H54 (cell line): ENCODE measurements around the gene EPS8L1.
A peak's percentile ranks its signal among the peaks of the same experiment; 100 is the strongest.

ENCODE experiments used
- DNase-seq: peaks from one replicate; pipeline ENCODE4 v3.0.0; 2011; ENCODE audit warnings: low spot score, mixed read lengths; ENCODE audit not compliant: insufficient read length
- FAIRE-seq: peaks from 3 replicates; lab custom pipeline; 2011; peaks lifted over from hg19 to GRCh38; lab: Jason Lieb, UNC
- POLR2A ChIP-seq: IDR thresholded peaks from 2 replicates; pipeline ENCODE4 v1.6.1; 2011; ENCODE audit warnings: low read depth, mild to moderate bottlenecking, low read length

The EPS8L1 gene

DNA sequence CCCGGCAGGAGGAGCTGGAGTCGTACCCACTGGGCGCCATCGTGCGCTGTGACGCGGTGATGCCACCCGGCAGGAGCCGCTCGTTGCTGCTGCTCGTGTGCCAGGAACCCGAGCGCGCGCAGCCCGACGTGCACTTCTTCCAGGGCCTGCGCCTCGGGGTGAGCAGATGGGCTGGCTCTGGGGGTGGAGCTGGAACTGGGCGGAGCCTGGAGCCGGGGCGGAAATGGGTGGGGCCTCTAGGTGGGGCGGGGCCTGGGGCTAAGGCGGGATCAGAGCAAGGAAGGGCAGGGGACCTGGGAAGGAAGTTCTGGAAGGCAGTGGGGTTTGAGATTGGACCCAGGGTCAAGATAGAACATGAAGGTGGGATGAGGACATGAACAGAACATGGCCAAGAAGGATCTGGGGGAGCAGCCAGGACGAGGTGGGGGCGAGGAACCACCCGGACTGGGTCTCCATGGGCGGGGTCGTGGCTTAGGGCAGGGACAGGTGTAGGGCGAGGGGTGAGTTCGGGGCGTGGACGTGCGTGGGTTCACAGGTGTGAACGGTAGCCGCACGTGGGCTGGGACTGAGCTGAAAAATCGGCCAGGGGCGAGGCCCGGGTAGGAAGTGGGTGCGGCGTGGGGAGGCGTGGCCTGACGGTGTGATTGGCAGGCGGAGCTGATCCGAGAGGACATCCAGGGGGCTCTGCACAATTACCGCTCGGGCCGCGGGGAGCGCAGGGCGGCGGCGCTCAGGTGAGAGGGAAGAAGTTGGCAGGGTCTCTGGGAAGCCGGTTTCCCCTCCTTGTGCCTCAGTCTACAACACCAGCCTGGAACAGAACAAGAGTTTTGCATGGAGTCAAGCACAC lies 4.7 kb downstream of the EPS8L1 start:
- peak; percentile 96 for DNase-seq
- TF ChIP-seq POLR2A = 0 out of 2 replicates have a peak, but pooled peaks have one; percentile 1
- no peak for FAIRE-seq

DNA sequence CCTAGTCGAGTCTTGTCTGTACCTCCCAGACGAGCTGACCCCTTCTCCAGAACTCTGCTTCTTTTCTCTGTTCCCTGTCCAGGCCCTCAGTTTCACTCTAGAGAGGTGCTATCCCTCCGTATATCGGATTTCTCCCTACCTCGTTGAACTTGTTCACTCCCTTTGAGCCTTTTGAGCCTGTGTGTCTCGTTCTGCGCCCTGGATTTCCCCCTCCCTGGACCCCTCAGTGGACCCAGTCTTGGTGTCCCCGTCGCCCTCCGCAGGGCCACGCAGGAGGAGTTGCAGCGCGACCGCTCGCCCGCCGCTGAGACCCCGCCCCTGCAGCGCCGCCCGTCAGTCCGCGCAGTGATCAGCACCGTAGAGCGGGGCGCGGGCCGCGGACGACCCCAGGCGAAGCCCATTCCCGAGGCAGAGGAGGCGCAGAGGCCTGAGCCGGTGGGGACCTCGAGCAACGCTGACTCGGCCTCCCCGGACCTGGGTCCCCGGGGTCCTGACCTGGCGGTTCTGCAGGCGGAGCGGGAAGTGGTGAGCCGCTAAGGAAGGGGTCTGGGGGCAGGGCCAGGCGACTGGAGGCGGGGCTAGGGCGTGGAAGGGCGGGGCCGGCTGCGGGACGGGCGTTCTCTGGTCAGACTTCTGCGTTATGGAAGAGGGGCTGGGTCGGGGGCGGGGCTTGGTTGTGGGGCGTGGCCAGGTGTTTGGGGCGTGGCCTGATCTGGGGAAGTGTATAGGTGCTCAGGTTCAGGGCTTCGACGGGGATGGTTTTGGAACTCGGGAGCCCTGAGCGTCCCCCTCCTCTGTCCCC lies 5.5 kb downstream of the EPS8L1 start:
- TF ChIP-seq POLR2A = no peak
- no peak for FAIRE-seq
- DNase-seq = no peak

DNA sequence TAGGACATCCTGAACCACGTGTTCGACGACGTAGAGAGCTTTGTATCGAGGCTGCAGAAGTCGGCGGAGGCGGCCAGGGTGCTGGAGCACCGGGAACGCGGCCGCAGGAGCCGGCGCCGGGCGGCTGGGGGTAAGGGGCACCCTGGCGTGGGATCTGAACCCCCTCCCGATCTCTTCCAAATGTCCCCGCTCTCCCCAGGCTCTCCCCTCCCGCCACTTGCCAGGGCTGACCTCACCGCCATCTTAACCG lies 6.0 kb downstream of the EPS8L1 start:
- TF ChIP-seq POLR2A = no peak
- no peak for FAIRE-seq
- no peak for DNase-seq

DNA sequence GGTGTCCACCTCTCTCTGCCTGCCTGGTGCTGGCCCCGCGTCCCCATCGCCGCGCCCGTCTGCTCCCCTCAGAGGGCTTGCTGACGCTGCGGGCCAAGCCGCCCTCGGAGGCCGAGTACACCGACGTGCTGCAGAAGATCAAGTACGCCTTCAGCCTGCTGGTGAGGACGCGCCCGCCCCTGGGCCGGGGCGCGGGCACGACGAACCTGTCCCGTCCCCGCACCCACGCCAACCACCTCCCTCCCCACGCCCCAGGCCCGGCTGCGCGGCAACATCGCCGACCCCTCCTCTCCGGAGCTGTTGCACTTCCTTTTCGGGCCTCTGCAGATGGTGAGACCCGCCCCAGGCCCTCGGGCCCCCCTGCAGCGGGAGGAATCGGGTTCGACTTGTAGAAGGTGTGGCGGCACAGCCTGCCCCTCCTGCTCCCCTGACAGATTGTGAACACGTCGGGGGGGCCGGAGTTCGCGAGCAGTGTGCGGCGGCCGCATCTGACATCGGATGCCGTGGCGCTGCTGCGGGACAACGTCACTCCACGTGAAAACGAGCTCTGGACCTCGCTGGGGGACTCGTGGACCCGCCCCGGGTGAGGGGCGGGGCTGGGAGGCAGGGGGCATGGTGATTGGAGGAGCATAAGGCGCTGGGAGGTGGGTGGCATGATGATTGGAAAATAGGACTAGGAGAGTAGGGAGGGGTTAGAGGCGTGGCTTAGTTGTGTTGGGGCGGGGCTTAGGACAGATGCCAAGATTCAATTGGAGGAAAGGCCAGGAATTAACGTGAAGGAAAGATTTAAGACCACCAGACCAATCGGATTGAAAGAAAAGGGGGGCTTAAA lies 6.6 kb downstream of the EPS8L1 start:
- 0 out of 2 replicates have a peak, but pooled peaks have one; percentile 13 for TF ChIP-seq POLR2A
- DNase-seq (peak; percentile 89), FAIRE-seq (no peak)

- no peak for TF ChIP-seq POLR2A
- no peak for DNase-seq
- FAIRE-seq = no peak
These were observed 7.6 kb downstream of the EPS8L1 start for GRCh38 chr19:55083004-55083850.

GRCh38 chr19:55084416-55084815 lies 8.7 kb downstream of the EPS8L1 start:
- DNase-seq (no peak), FAIRE-seq (no peak)
- TF ChIP-seq POLR2A = no peak

- no peak for DNase-seq
- no peak for FAIRE-seq
- TF ChIP-seq POLR2A = no peak
These were observed 10.4 kb downstream of the EPS8L1 start for GRCh38 chr19:55085923-55086715.

DNA sequence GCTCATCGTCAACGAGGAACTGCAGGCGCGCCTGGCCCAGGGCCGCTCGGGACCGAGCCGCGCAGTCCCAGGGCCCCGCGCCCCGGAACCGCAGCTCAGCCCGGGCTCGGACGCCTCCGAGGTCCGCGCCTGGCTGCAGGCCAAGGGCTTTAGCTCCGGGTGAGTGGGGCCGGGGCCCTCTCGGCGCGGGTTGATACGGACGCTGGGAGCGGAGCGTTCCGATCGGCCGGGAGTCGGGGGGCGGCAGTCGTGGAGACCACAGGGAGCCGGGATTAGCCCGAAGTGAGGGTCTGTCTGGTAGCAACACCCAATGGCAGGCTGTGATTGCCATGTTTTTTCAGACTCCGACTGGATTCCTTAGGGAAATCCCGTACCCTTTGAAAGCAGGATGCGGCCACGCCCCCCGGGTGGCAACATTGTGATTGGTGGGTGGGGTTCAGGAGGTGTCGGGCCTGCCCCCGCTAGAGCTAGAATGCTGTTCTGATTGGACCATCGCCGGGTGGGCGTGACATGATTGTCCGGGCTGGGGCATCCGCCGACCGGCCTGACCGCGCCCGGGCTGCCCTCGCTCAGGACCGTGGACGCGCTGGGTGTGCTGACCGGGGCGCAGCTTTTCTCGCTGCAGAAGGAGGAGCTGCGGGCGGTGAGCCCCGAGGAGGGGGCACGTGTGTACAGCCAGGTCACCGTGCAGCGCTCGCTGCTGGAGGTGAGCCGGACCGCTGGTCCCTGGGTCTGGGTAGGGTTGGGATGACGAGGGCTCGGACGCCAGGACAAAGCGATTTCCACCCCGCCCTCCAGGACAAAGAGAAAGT lies 11.3 kb downstream of the EPS8L1 start:
- no peak for FAIRE-seq
- TF ChIP-seq POLR2A = peak; percentile 57

DNA sequence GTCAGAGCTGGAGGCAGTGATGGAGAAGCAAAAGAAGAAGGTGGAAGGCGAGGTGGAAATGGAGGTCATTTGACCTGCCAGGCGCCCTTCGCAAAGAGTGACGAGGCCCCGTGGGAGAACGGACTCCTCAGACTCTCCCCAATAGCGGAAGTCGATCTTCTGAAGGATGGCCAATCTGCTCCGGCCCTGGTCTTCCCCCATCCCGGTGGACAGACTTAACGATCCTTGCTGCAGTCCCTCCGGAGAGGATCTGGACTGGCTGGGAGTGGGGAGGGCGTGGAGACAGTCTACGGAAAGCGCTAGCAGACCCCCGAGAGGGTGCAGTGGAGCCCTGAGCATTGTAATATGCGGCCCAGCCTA lies 11.9 kb downstream of the EPS8L1 start:
- no peak for FAIRE-seq
- no peak for TF ChIP-seq POLR2A
- no peak for DNase-seq

More for the DNA sequence above, 11.3 kb downstream of the EPS8L1 start:
- DNase-seq = peak; percentile 99

- FAIRE-seq = no peak
- no peak for DNase-seq
- no peak for TF ChIP-seq POLR2A
These were observed 12.4 kb downstream of the EPS8L1 start for GRCh38 chr19:55088021-55088451.

- DNase-seq (peak; percentile 99), FAIRE-seq (no peak)
- TF ChIP-seq POLR2A = no peak
These were observed 13.1 kb downstream of the EPS8L1 start for GRCh38 chr19:55088543-55089341.
